LNCaP clone FGC (cell line): ENCODE measurements around the gene CSNK1E.

Experiments
- DNase-seq: peaks from one replicate; pipeline ENCODE4 v3.0.0-alpha.2; 2011; ENCODE audit warnings: low read depth
- H3K4me3 ChIP-seq: 2 replicates; pipeline ENCODE4 v1.5.1; 2011; ENCODE audit warnings: mild to moderate bottlenecking, low read depth, low read length, control low read depth
- TF ChIP-seq, protein P1 (sequence below): IDR thresholded peaks from 2 replicates; pipeline ENCODE4 v1.5.1; 2012; ENCODE audit warnings: mild to moderate bottlenecking; ENCODE audit not compliant: control insufficient read depth, insufficient read depth; ENCODE audit errors: extremely low read depth

The CSNK1E gene

DNA sequence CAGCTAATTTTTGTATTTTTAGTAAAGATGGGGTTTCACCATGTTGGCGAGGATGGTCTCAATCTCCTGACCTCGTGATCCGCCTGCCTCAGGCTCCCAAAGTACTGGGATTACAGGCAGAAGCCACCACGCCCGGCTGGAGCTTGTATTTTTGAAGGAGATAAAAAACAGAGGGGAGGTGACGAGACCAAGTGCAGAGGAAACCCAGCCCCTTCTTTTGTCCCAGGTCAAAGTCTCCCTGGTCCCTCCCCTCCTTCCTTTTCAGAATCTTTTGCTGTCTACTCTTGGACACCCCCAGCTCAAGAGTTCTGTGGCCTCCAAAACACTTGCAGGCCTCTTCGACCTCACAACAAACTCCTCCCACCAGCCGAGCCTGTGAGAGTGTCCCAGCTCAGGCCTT is 32.2 kb downstream of the CSNK1E start:
- no peak for DNase-seq
- TF ChIP-seq, protein P1, sequence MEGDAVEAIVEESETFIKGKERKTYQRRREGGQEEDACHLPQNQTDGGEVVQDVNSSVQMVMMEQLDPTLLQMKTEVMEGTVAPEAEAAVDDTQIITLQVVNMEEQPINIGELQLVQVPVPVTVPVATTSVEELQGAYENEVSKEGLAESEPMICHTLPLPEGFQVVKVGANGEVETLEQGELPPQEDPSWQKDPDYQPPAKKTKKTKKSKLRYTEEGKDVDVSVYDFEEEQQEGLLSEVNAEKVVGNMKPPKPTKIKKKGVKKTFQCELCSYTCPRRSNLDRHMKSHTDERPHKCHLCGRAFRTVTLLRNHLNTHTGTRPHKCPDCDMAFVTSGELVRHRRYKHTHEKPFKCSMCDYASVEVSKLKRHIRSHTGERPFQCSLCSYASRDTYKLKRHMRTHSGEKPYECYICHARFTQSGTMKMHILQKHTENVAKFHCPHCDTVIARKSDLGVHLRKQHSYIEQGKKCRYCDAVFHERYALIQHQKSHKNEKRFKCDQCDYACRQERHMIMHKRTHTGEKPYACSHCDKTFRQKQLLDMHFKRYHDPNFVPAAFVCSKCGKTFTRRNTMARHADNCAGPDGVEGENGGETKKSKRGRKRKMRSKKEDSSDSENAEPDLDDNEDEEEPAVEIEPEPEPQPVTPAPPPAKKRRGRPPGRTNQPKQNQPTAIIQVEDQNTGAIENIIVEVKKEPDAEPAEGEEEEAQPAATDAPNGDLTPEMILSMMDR = no peak
- no peak overlapping the region for H3K4me3 ChIP-seq

DNA sequence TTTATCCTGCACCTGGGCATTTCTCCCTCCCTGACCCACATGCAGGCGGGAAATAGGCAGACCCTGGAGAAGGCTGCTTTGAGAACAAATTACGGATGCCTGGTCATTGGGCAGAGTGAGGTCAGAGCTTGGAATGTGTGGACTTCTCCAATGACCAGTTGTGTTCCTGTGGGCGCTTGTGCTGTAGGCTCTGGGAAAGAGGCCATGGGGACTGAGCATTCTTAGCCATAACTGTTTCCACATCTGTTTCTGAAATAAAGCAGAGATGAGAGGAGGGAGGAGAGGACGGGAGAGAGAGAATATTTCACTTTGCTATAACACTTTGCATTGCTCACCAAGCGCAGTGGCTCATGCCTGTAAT is 33.2 kb downstream of the CSNK1E start:
- H3K4me3 ChIP-seq = no peak overlapping the region
- TF ChIP-seq, protein P1 = no peak
- DNase-seq = no peak

- no peak for DNase-seq
- no peak overlapping the region for H3K4me3 ChIP-seq
- TF ChIP-seq, protein P1 = no peak
These were observed 34.8 kb downstream of the CSNK1E start for GRCh38 chr22:38282397-38282796.

GRCh38 chr22:38276166-38276565 is 41.1 kb downstream of the CSNK1E start:
- H3K4me3 ChIP-seq = no peak overlapping the region
- TF ChIP-seq, protein P1 = no peak
- no peak for DNase-seq

GRCh38 chr22:38273135-38273826 is 44.0 kb downstream of the CSNK1E start:
- TF ChIP-seq, protein P1 = no peak
- peak overlapping the region; percentile 74 for H3K4me3 ChIP-seq
- DNase-seq = no peak

DNA sequence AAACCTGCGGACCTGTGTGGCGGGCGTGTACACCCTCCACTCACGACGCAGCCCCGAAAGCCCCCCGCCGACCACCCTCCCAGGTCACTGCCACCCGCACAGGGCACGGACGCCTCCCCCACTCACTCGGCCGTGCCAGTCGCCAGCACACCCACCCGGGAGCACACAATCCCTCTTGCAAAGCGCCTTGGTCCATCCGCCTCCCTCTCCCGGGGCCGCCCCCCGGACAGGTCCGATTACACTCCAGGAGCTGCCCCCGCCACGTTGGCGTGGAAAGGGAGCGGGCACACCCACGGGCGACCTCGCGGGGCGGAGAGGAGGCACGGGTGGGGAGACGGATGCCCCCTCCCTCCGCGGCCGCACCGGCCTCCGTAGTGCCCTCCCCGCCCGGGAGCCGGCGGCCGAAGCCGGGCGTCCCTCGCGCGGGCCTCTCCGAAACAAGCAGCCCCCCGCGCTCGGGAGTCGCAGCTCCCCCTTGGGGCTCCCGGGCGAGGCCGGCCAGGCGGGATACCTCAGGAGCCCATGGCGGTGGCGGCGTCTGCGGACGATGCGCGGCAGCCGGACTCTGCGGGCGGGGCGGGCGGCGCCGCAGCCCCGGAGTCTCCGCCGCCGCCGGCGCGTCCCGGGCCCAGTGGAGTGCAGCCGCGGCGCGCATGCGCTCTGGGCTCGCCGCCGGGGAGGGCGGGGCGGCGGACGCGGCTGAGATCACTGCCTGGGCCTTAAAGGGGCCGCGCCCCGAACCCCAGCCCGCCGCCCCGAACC is 44.7 kb downstream of the CSNK1E start, which contains the start of gene TMEM184B:
Gene TMEM184B, minus strand, starts transcription at position 638 of the 762 bp plus-strand sequence. CDS start 25,049 bp downstream, outside the sequence.
- H3K4me3 ChIP-seq = peak within 1 kb of the TSS; percentile 74
- no peak for DNase-seq
- TF ChIP-seq, protein P1 = no peak
